Subcutaneous adipose tissue (tissue), 4 donors: ENCODE data around the gene NLK. TPM values are rescaled to one million over a fixed set of nuclear protein-coding genes. Genes with fewer than 3 reads are reported as not detected.

Experiments used
- CTCF ChIP-seq: fragments of 450-650 bp; IDR thresholded peaks from one replicate; pipeline ENCODE4 v1.5.1; 2016; ENCODE audit warnings: low read depth, mild to moderate bottlenecking, control low read depth, antibody characterized with exemption, moderate library complexity
- total RNA-seq, 4 donors: library from RNA; depleted of rRNA; stranded (reverse); fragments of >200 nt; gene quantifications; one replicate each; pipeline ENCODE4 v1.1.0, GENCODE V29; 2016

The NLK gene
- total RNA-seq, 4 donors from 2014 or later: 18.1 to 33.4 (median 22.8) TPM

- TF ChIP-seq CTCF: no peak
Measured at GRCh38 chr17:28141773-28142172, 99.3 kb downstream of the NLK start.

- TF ChIP-seq CTCF: no peak
Measured at GRCh38 chr17:28142305-28142704, 99.8 kb downstream of the NLK start.

- no peak for TF ChIP-seq CTCF
Measured at GRCh38 chr17:28144019-28144418, 101.5 kb downstream of the NLK start.

- no peak for TF ChIP-seq CTCF
Measured at GRCh38 chr17:28145348-28145747, 102.9 kb downstream of the NLK start.

GRCh38 chr17:28147017-28147416 is 104.5 kb downstream of the NLK start:
- no peak for TF ChIP-seq CTCF

GRCh38 chr17:28151001-28151400 is 108.5 kb downstream of the NLK start:
- no peak for TF ChIP-seq CTCF

- no peak for TF ChIP-seq CTCF
Measured at GRCh38 chr17:28154214-28154613, 111.7 kb downstream of the NLK start.
